ENCODE data around the gene FTSJ1.
A peak's percentile ranks its signal among the peaks of the same experiment; 100 is the strongest.

FTSJ1 gene

GRCh38 chrX:48470833-48471118 is 5.2 kb upstream of the FTSJ1 start:
- DNase-seq (ENCODE audit: low read depth): no peak

- no peak for DNase-seq (ENCODE audit: low read depth)
Observed at GRCh38 chrX:48471504-48471903, 4.5 kb upstream of the FTSJ1 start.

- no peak for DNase-seq (ENCODE audit: low read depth)
Observed at GRCh38 chrX:48472225-48472624, 3.8 kb upstream of the FTSJ1 start.

- no peak for DNase-seq (ENCODE audit: low read depth)
Observed at GRCh38 chrX:48472851-48473703, 2.9 kb upstream of the FTSJ1 start.

- no peak for DNase-seq (ENCODE audit: low read depth)
Observed at GRCh38 chrX:48473704-48473990, 2.4 kb upstream of the FTSJ1 start.

- no peak for DNase-seq (ENCODE audit: low read depth)
Observed at GRCh38 chrX:48474127-48474526, 1.9 kb upstream of the FTSJ1 start.

GRCh38 chrX:48474581-48474980 is 1.4 kb upstream of the FTSJ1 start:
- DNase-seq (ENCODE audit: low read depth): no peak

GRCh38 chrX:48475296-48475695 is 703 bp upstream of the FTSJ1 start:
- no peak for DNase-seq (ENCODE audit: low read depth)

- no peak for DNase-seq (ENCODE audit: low read depth)
Observed at GRCh38 chrX:48476919-48477318, 920 bp downstream of the FTSJ1 start.

- no peak for DNase-seq (ENCODE audit: low read depth)
Observed at GRCh38 chrX:48477960-48478755, 2.2 kb downstream of the FTSJ1 start.

- no peak for DNase-seq (ENCODE audit: low read depth)
Observed at GRCh38 chrX:48478806-48479205, 2.8 kb downstream of the FTSJ1 start.

- DNase-seq (ENCODE audit: low read depth): no peak
Observed at GRCh38 chrX:48480142-48480541, 4.1 kb downstream of the FTSJ1 start.

- DNase-seq (ENCODE audit: low read depth): no peak
Observed at GRCh38 chrX:48480583-48480982, 4.6 kb downstream of the FTSJ1 start.

- DNase-seq (ENCODE audit: low read depth): no peak
Observed at GRCh38 chrX:48482526-48482925, 6.5 kb downstream of the FTSJ1 start.

- DNase-seq (ENCODE audit: low read depth): peak; percentile 91
Observed at GRCh38 chrX:48487362-48487798, 11.4 kb downstream of the FTSJ1 start.

GRCh38 chrX:48488034-48488433 is 12.0 kb downstream of the FTSJ1 start:
- DNase-seq (ENCODE audit: low read depth): no peak

- DNase-seq (ENCODE audit: low read depth): no peak
Observed at GRCh38 chrX:48489296-48489695, 13.3 kb downstream of the FTSJ1 start.

- no peak for DNase-seq (ENCODE audit: low read depth)
Observed at GRCh38 chrX:48489892-48490291, 13.9 kb downstream of the FTSJ1 start.

- DNase-seq (ENCODE audit: low read depth): no peak
Observed at GRCh38 chrX:48490661-48491060, 14.7 kb downstream of the FTSJ1 start.

GRCh38 chrX:48491809-48492208 is 15.8 kb downstream of the FTSJ1 start:
- no peak for DNase-seq (ENCODE audit: low read depth)

GRCh38 chrX:48492293-48492910 is 16.4 kb downstream of the FTSJ1 start:
- DNase-seq (ENCODE audit: low read depth): no peak

- DNase-seq (ENCODE audit: low read depth): no peak
Observed at GRCh38 chrX:48493890-48494364, 17.9 kb downstream of the FTSJ1 start.

- no peak for DNase-seq (ENCODE audit: low read depth)
Observed at GRCh38 chrX:48496660-48497059, 20.7 kb downstream of the FTSJ1 start.
